HepG2 (cell line): ENCODE data around the gene CEMP1. TPM values are rescaled to one million over a fixed set of nuclear protein-coding genes. Genes with fewer than 3 reads are reported as not detected.

Experiments used
- CBX5 ChIP-seq: sonication (generic); formaldehyde crosslinking; IDR thresholded peaks from 2 replicates; pipeline ENCODE4 v1.4.0; 2020; ENCODE audit warnings: missing genetic modification reagents, borderline replicate concordance
- CCAR2 ChIP-seq: fragments of 200-400 bp; formaldehyde crosslinking; optimal IDR thresholded peaks from 2 replicates; pipeline ENCODE3; 2018; ENCODE audit warnings: low read depth, mild to moderate bottlenecking, low read length, moderate library complexity
- EED ChIP-seq: sonication (generic); formaldehyde crosslinking; IDR thresholded peaks from 2 replicates; pipeline ENCODE4 v1.5.0; 2020; ENCODE audit warnings: mild to moderate bottlenecking, missing genetic modification reagents
- GATAD1 ChIP-seq: IDR thresholded peaks from 2 replicates; pipeline ENCODE4 v1.6.1; 2016; ENCODE audit warnings: missing genetic modification reagents, missing compliant biosample characterization
- ZNF136 ChIP-seq: sonication (generic); formaldehyde crosslinking; IDR thresholded peaks from 2 replicates; pipeline ENCODE4 v1.8.1; 2022; ENCODE audit warnings: low read depth, mild to moderate bottlenecking, moderate library complexity, missing genetic modification reagents
- ZNF225 ChIP-seq: sonication (generic); formaldehyde crosslinking; IDR thresholded peaks from 2 replicates; pipeline ENCODE4 v1.4.0; 2020; ENCODE audit warnings: mild to moderate bottlenecking, missing genetic modification reagents
- ZNF24 ChIP-seq: fragments of 450-650 bp; IDR thresholded peaks from 2 replicates; pipeline ENCODE4 v1.6.1; 2017; ENCODE audit warnings: antibody characterized with exemption, mild to moderate bottlenecking
- ZNF251 ChIP-seq: sonication (generic); formaldehyde crosslinking; IDR thresholded peaks from 2 replicates; pipeline ENCODE4 v1.9.0; 2021; ENCODE audit warnings: mild to moderate bottlenecking, missing genetic modification reagents
- ZNF432 ChIP-seq: sonication (generic); formaldehyde crosslinking; IDR thresholded peaks from 2 replicates; pipeline ENCODE4 v1.5.0; 2020; ENCODE audit warnings: missing genetic modification reagents, mild to moderate bottlenecking, borderline replicate concordance
- ZNF878 ChIP-seq: sonication (generic); formaldehyde crosslinking; IDR thresholded peaks from 2 replicates; pipeline ENCODE4 v1.8.1; 2023; ENCODE audit warnings: mild to moderate bottlenecking, missing genetic modification reagents, moderate library complexity
- polyA plus RNA-seq, 8 experiments: library from polyadenylated mRNA; depleted of rRNA in 3 of 8; stranded (reverse) in 7 of 8; unstranded in 1 of 8; fragments of >200 nt; fragmentation: Illumina TruSeq in 4 of 8; extraction: Trizol in 4 of 8; gene quantifications; 2 replicates each; pipeline versions ENCODE4 v1.2.1 to v1.2.3, GENCODE V29; 2011 to 2016; ENCODE audit warnings: low read depth in 4 of 8, missing spikeins in 1 of 8, mixed read lengths in 1 of 8; ENCODE audit not compliant: insufficient read depth in 1 of 8
- total RNA-seq, 5 experiments: library from RNA; depleted of rRNA; stranded (reverse); fragments of >200 nt; fragmentation: Illumina TruSeq; extraction: Trizol; gene quantifications; 2 replicates each; pipeline ENCODE4 v1.2.3, GENCODE V29; 2016; ENCODE audit warnings: low read depth in 1 of 5
- TF ChIP-seq, protein P1 (sequence below): sonication (generic); formaldehyde crosslinking; IDR thresholded peaks from 2 replicates; pipeline ENCODE4 v1.5.1; 2020; ENCODE audit warnings: missing genetic modification reagents, mild to moderate bottlenecking, borderline replicate concordance
- TF ChIP-seq, protein P2 (sequence below): sonication (generic); formaldehyde crosslinking; IDR thresholded peaks from 2 replicates; pipeline ENCODE4 v1.4.0; 2020; ENCODE audit warnings: missing genetic modification reagents, mild to moderate bottlenecking, borderline replicate concordance
- TF ChIP-seq, protein P3 (sequence below): IDR thresholded peaks from 2 replicates; pipeline ENCODE4 v1.6.1; 2016; ENCODE audit warnings: low read depth, borderline replicate concordance
- TF ChIP-seq, protein P4 (sequence below): IDR thresholded peaks from 2 replicates; pipeline ENCODE4 v1.6.1; 2016; ENCODE audit warnings: low read depth, control low read depth
- TF ChIP-seq, protein P5 (sequence below): sonication (generic); formaldehyde crosslinking; IDR thresholded peaks from 2 replicates; pipeline ENCODE4 v1.4.0; 2020; ENCODE audit warnings: missing genetic modification reagents, borderline replicate concordance
- TF ChIP-seq, protein P6 (sequence below): sonication (generic); formaldehyde crosslinking; IDR thresholded peaks from 2 replicates; pipeline ENCODE4 v1.5.1; 2020; ENCODE audit warnings: missing genetic modification reagents, mild to moderate bottlenecking, borderline replicate concordance
- TF ChIP-seq, protein P7 (sequence below), 2 experiments: sonication (generic) in 1 of 2; formaldehyde crosslinking in 1 of 2; IDR thresholded peaks; 2 replicates each; pipeline versions ENCODE4 v1.4.0 to v1.6.1; 2018 to 2020; ENCODE audit warnings: missing genetic modification reagents in 2 of 2, borderline replicate concordance in 1 of 2, low read depth in 1 of 2, mild to moderate bottlenecking in 1 of 2, missing biosample characterization in 1 of 2

CEMP1 gene
- total and polyA plus RNA-seq, 2 of the 13 experiments (the other 11 are each of a cell fraction or from before 2014, with no cell fraction given), result not detected

DNA sequence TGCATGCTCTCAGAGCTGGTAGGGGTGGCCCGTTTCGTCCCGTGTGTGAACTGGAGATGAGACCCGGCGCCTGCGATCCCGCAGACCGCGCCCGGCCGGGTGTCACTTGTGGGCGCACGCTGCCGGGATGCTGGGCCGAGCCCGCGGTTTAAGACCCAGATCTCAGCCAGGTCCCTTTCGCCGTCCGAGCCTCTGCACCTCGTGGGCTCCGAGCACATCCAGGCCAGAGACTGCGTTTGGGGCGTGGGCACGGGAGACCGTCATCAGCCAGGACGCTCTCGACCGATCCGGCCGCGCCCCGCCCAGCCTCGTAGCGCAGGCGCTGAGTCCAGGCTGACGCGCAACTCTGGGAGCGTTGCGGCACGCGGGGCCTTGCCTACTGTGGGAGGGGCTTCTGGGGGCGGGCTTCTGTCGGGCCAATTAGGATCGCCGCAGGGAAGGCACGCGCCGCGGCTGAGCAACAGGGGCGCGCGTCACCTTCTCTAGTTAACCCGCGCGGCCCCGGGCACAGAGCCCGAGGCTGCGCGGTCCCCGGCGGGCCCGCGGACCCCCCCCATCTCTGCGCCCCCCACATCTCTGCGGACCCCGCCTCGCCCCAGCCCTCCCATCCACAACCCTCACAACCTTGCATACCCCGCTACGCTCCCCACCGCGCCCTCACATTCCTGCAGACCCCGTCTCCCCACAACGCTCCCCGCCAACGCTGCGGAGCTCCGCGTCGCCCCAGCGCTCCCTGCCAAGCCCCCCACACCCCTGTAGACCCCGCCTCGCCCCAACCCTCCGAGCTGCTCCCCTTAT lies 687 bp upstream of the CEMP1 start (continued):
- TF ChIP-seq EED (CRISPR knock-in tag) (peak; percentile 35; the same call in 1 of the 2 replicates), ZNF24 (no peak), ZNF136 (CRISPR knock-in tag) (0 out of 2 replicates have a peak, but pooled peaks have one; percentile 52), ZNF251 (no peak), CBX5 (CRISPR knock-in tag) (peak; percentile 30; the same call in 1 of the 2 replicates), ZNF225 (CRISPR knock-in tag) (no peak), ZNF432 (CRISPR knock-in tag) (no peak), ZNF878 (peak; percentile 64; the same call in 1 of the 2 replicates), CCAR2 (no peak), GATAD1 (peak; percentile 68)
- TF ChIP-seq, protein P1, sequence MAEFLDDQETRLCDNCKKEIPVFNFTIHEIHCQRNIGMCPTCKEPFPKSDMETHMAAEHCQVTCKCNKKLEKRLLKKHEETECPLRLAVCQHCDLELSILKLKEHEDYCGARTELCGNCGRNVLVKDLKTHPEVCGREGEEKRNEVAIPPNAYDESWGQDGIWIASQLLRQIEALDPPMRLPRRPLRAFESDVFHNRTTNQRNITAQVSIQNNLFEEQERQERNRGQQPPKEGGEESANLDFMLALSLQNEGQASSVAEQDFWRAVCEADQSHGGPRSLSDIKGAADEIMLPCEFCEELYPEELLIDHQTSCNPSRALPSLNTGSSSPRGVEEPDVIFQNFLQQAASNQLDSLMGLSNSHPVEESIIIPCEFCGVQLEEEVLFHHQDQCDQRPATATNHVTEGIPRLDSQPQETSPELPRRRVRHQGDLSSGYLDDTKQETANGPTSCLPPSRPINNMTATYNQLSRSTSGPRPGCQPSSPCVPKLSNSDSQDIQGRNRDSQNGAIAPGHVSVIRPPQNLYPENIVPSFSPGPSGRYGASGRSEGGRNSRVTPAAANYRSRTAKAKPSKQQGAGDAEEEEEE (CRISPR knock-in tag), result no peak; the same call in 1 of the 2 replicates
- TF ChIP-seq, protein P2, sequence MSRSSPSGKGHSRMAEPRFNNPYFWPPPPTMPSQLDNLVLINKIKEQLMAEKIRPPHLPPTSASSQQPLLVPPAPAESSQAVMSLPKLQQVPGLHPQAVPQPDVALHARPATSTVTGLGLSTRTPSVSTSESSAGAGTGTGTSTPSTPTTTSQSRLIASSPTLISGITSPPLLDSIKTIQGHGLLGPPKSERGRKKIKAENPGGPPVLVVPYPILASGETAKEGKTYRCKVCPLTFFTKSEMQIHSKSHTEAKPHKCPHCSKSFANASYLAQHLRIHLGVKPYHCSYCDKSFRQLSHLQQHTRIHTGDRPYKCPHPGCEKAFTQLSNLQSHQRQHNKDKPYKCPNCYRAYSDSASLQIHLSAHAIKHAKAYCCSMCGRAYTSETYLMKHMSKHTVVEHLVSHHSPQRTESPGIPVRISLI (CRISPR knock-in tag), result 0 out of 2 replicates have a peak, but pooled peaks have one; percentile 12
- TF ChIP-seq, protein P3, sequence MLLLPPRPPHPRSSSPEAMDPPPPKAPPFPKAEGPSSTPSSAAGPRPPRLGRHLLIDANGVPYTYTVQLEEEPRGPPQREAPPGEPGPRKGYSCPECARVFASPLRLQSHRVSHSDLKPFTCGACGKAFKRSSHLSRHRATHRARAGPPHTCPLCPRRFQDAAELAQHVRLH (CRISPR knock-in tag), result peak; percentile 90
- TF ChIP-seq, protein P4, sequence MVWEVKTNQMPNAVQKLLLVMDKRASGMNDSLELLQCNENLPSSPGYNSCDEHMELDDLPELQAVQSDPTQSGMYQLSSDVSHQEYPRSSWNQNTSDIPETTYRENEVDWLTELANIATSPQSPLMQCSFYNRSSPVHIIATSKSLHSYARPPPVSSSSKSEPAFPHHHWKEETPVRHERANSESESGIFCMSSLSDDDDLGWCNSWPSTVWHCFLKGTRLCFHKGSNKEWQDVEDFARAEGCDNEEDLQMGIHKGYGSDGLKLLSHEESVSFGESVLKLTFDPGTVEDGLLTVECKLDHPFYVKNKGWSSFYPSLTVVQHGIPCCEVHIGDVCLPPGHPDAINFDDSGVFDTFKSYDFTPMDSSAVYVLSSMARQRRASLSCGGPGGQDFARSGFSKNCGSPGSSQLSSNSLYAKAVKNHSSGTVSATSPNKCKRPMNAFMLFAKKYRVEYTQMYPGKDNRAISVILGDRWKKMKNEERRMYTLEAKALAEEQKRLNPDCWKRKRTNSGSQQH (CRISPR knock-in tag), result no peak
- TF ChIP-seq, protein P5, sequence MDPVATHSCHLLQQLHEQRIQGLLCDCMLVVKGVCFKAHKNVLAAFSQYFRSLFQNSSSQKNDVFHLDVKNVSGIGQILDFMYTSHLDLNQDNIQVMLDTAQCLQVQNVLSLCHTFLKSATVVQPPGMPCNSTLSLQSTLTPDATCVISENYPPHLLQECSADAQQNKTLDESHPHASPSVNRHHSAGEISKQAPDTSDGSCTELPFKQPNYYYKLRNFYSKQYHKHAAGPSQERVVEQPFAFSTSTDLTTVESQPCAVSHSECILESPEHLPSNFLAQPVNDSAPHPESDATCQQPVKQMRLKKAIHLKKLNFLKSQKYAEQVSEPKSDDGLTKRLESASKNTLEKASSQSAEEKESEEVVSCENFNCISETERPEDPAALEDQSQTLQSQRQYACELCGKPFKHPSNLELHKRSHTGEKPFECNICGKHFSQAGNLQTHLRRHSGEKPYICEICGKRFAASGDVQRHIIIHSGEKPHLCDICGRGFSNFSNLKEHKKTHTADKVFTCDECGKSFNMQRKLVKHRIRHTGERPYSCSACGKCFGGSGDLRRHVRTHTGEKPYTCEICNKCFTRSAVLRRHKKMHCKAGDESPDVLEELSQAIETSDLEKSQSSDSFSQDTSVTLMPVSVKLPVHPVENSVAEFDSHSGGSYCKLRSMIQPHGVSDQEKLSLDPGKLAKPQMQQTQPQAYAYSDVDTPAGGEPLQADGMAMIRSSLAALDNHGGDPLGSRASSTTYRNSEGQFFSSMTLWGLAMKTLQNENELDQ (CRISPR knock-in tag), result no peak
- TF ChIP-seq, protein P6, sequence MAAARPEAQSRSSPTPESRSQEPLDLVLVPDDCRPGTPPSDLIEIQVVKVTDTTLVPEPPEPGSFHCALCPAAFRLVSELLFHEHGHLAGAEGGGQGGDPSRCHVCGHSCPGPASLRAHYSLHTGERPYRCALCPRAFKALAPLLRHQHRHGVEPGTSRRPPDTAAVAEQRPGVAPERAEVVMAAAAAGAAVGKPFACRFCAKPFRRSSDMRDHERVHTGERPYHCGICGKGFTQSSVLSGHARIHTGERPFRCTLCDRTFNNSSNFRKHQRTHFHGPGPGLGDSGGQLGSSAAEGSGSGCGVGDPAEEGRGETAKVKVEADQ (CRISPR knock-in tag), result peak; percentile 76; the same call in 1 of the 2 replicates
- TF ChIP-seq, protein P7, sequence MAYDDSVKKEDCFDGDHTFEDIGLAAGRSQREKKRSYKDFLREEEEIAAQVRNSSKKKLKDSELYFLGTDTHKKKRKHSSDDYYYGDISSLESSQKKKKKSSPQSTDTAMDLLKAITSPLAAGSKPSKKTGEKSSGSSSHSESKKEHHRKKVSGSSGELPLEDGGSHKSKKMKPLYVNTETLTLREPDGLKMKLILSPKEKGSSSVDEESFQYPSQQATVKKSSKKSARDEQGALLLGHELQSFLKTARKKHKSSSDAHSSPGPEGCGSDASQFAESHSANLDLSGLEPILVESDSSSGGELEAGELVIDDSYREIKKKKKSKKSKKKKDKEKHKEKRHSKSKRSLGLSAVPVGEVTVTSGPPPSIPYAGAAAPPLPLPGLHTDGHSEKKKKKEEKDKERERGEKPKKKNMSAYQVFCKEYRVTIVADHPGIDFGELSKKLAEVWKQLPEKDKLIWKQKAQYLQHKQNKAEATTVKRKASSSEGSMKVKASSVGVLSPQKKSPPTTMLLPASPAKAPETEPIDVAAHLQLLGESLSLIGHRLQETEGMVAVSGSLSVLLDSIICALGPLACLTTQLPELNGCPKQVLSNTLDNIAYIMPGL (CRISPR knock-in tag; IDR thresholded peaks at IDR 0.05; ENCODE audit: borderline replicate concordance in 1 of 2, low read depth in 1 of 2), result peak in 1 of 2 experiments; percentile 28; a peak in 1 of 4 replicates
